Lung (tissue), 12 donors: ENCODE data around the gene CBR4. TPM values are rescaled to one million over a fixed set of nuclear protein-coding genes. Genes with fewer than 3 reads are reported as not detected.

Source experiments
- ATAC-seq: fragments of 200-7000 bp; cut with Tn5 transposase; one replicate; pipeline ENCODE4 v1.9.1; 2020; ENCODE audit warnings: moderate number of reproducible peaks; ENCODE audit not compliant: insufficient read depth, low FRiP score
- DNase-seq, 3 donors: peaks; one replicate each; pipeline ENCODE4 v3.0.0-alpha.2; 2013 to 2017
- H3K27ac ChIP-seq, 2 donors: one replicate each; pipeline ENCODE4 v1.5.1; 2013; ENCODE audit warnings: mild to moderate bottlenecking in 2 of 2, moderate library complexity in 2 of 2, control low read depth in 1 of 2, inconsistent platforms in 1 of 2, low read depth in 1 of 2, low read length in 1 of 2
- H3K27me3 ChIP-seq, 3 donors: one replicate each; pipeline ENCODE4 v1.5.1; 2013; ENCODE audit warnings: low read length in 2 of 3; ENCODE audit not compliant: control insufficient read depth in 3 of 3, insufficient read depth in 3 of 3
- H3K36me3 ChIP-seq, 4 donors: one replicate each; pipeline ENCODE4 v1.5.1; 2013; ENCODE audit warnings: low read length in 4 of 4, mild to moderate bottlenecking in 1 of 4, moderate library complexity in 1 of 4; ENCODE audit not compliant: control insufficient read depth in 4 of 4, insufficient read depth in 4 of 4
- H3K4me1 ChIP-seq, 5 donors: one replicate each; pipeline ENCODE4 v1.5.1; 2013; ENCODE audit warnings: low read length in 5 of 5, mild to moderate bottlenecking in 2 of 5, moderate library complexity in 1 of 5; ENCODE audit not compliant: control insufficient read depth in 5 of 5, insufficient read depth in 5 of 5
- H3K4me3 ChIP-seq: one replicate; pipeline ENCODE4 v1.5.1; 2013; ENCODE audit warnings: mild to moderate bottlenecking, control low read depth, moderate library complexity
- H3K9ac ChIP-seq, 2 donors: one replicate each; pipeline ENCODE4 v1.5.1; 2013; ENCODE audit warnings: low read length in 2 of 2, control low read depth in 1 of 2; ENCODE audit not compliant: insufficient read depth in 1 of 2
- H3K9me3 ChIP-seq, 4 donors: one replicate each; pipeline ENCODE4 v1.5.1; 2013; ENCODE audit warnings: low read length in 3 of 4, mild to moderate bottlenecking in 1 of 4, moderate library complexity in 1 of 4; ENCODE audit not compliant: control insufficient read depth in 4 of 4, insufficient read depth in 3 of 4
- WGBS, 2 donors: extraction: QIAGEN DNeasy Blood & Tissue Kit; methylation state at CpG; one replicate each; pipeline ENCODE4 v1.1.7; 2013; 5-methylcytosine and 5-hydroxymethylcytosine counted together
- polyA plus RNA-seq, 2 donors: library from polyadenylated mRNA; stranded (reverse); fragments of 200-250 nt; gene quantifications; one replicate each; pipeline ENCODE4 v1.2.1, GENCODE V29; 2013
- total RNA-seq, 2 donors: library from RNA; depleted of rRNA in 1 of 2; stranded (reverse); fragments of >200 nt in 1 of 2; gene quantifications; one replicate each; pipeline ENCODE4 v1.2.1, GENCODE V29; 2014 to 2021
- TF ChIP-seq, protein P1 (sequence below): IDR thresholded peaks from 2 replicates; pipeline ENCODE4 v1.5.1; 2012; ENCODE audit warnings: mild to moderate bottlenecking; ENCODE audit errors: control extremely low read depth, extremely low read depth
- donor health status: control.
- donor health status: control.
- donor health status: Bipolar disorder and iron deficiency.
- donor health status: healthy.
- donor health status: DM: yes; HTN: yes; CAD: no.

Gene CBR4
- total and polyA plus RNA-seq, 4 donors, result 5.8 to 32.1 (median 14.5) TPM

DNA sequence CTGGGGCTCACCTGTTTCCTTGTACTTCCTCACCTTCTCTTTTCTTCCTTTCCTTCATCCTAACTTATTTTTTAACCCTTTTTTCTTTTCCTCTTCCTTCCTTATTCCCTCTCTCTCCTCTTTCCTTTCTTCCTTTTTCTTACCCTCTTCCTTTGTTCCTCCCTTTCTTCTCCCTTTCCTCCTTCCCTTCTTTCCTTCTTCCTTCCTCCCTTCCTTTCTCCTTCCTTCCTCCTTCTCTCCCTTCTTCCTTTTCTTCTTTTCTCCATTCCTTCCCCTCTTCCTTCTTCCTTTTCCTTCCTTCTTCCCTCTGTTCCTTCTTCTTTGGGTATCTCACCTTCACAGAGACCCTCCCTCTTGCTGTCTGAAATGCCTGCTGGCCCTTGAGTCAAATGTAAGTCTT is 22.1 kb upstream of the CBR4 start:
- H3K9me3 ChIP-seq, result peaks cover 0 to 6% (median 0%) of the 10 kb centered on the region in 4 donors
- H3K4me1 ChIP-seq, result no peaks in the 10 kb centered on the region
- no peak for ATAC-seq

DNA sequence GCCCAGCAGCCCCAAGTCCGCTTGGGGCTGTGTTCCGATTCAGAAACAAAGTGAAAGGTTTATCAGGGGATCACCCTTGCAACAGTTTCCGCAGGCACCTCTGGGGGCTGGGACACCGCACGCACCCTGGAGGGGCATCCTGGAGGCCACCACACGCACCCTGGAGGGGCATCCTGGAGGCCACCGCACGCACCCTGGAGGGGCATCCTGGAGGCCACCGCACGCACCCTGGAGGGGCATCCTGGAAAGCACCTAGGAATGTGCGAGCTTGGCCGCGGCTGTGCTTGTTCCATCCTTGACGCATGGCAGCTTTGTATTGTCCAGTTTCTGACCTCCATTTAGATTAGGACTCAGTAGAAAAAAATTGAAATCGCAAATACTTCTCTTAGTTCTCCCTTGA is 21.3 kb upstream of the CBR4 start:
- 97% methylated on average over 15 of the region's 15 CpGs for WGBS, 2 donors
- Histone ChIP-seq H3K36me3 (no peaks in the 10 kb centered on the region), H3K4me1 (no peaks in the 10 kb centered on the region), H3K9ac (no peak overlapping the region), H3K27ac (no peak overlapping the region), H3K27me3 (no peaks in the 10 kb centered on the region), H3K4me3 (no peak overlapping the region), H3K9me3 (peaks cover 0 to 6% (median 0%) of the 10 kb centered on the region in 4 donors)
- DNase-seq (no peak), ATAC-seq (no peak)
- TF ChIP-seq, protein P1, sequence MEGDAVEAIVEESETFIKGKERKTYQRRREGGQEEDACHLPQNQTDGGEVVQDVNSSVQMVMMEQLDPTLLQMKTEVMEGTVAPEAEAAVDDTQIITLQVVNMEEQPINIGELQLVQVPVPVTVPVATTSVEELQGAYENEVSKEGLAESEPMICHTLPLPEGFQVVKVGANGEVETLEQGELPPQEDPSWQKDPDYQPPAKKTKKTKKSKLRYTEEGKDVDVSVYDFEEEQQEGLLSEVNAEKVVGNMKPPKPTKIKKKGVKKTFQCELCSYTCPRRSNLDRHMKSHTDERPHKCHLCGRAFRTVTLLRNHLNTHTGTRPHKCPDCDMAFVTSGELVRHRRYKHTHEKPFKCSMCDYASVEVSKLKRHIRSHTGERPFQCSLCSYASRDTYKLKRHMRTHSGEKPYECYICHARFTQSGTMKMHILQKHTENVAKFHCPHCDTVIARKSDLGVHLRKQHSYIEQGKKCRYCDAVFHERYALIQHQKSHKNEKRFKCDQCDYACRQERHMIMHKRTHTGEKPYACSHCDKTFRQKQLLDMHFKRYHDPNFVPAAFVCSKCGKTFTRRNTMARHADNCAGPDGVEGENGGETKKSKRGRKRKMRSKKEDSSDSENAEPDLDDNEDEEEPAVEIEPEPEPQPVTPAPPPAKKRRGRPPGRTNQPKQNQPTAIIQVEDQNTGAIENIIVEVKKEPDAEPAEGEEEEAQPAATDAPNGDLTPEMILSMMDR, result no peak

More for the DNA sequence above, 22.1 kb upstream of the CBR4 start:
- TF ChIP-seq, protein P1, result no peak
- no peak overlapping the region for H3K4me3 ChIP-seq
- H3K27me3 ChIP-seq, result no peaks in the 10 kb centered on the region
- H3K9ac ChIP-seq, result no peak overlapping the region
- H3K27ac ChIP-seq, result no peak overlapping the region
- no peak for DNase-seq
- H3K36me3 ChIP-seq, result no peaks in the 10 kb centered on the region

DNA sequence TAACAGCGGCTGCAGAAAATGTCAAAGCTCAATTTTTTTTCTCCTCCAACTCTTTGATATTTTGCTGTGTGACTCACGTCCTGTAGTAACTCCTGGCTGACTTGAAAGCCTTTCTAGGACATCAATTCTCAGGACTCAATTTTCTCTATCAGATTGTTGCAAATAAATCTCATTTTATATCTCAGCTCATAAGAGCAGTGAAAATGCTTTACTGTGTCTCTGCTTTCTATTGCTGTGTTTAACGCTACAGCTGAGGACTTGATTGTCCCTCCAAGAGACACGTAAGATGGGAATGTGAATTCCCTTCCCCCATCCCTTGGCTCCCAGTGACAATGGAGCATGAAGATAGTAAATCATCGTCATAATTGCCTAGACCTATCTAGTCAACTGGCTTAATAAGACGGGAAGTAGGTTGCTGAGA is 20.5 kb upstream of the CBR4 start:
- DNase-seq (peak in 1 of 3 donors; percentile 41), ATAC-seq (no peak)
- 66 to 79% methylated on average over 6 of the region's 6 CpGs for WGBS, 2 donors
- Histone ChIP-seq H3K36me3 (no peaks in the 10 kb centered on the region), H3K4me3 (no peak overlapping the region), H3K27ac (no peak overlapping the region), H3K27me3 (no peaks in the 10 kb centered on the region), H3K4me1 (no peaks in the 10 kb centered on the region), H3K9me3 (peaks cover 0 to 6% (median 0%) of the 10 kb centered on the region in 4 donors), H3K9ac (peak overlapping the region in 1 of 2 donors; percentile 49)
- TF ChIP-seq, protein P1, result no peak

DNA sequence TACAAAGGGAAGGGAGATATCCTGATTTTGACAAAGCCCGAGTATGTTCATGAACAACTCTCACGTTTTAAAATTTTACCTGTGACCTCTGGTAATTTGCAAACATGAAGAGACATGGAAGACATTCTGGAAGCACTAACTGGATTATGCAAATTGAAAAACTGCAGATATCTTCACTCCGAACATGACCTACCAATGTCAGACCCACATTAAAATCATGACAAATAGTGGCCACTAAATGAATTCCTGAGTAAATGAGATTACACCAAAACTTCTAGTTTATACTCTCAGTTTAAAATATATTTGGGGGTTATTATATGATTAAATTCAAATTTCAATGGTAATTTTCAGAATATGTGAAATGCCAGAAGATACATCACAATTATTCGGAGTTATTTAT is 19.9 kb upstream of the CBR4 start:
- TF ChIP-seq, protein P1, result no peak
- Histone ChIP-seq H3K9me3 (peaks cover 0 to 6% (median 0%) of the 10 kb centered on the region in 4 donors), H3K27ac (no peak overlapping the region), H3K4me3 (no peak overlapping the region), H3K9ac (no peak overlapping the region), H3K27me3 (no peaks in the 10 kb centered on the region), H3K4me1 (no peaks in the 10 kb centered on the region), H3K36me3 (no peaks in the 10 kb centered on the region)
- DNase-seq (no peak), ATAC-seq (no peak)
- 85 to 89% methylated on average over 4 of the region's 4 CpGs for WGBS, 2 donors
